Endothelial cell of umbilical vein (primary cell): ENCODE results near the gene IGSF6. TPM values are rescaled to one million over a fixed set of nuclear protein-coding genes. Genes with fewer than 3 reads are reported as not detected.

Source experiments
- BruUV-seq: library from RNA; stranded (reverse); fragments of 400-500 nt; replicated peaks from 2 replicates; lab custom pipeline; 2021; lab: Mats Ljungman, UMichigan
- CTCF ChIA-PET: fragments of 300-600, 350-600 bp; sonication (Branson Sonifier 250); formaldehyde crosslinking; loops from one replicate; lab custom pipeline; 2021; ENCODE audit warnings: antibody characterized with exemption, inconsistent platforms; lab: Charles Lee
- POLR2A ChIA-PET: fragments of 300-600, 350-600 bp; sonication (Branson Sonifier 250); formaldehyde crosslinking; loops from one replicate; lab custom pipeline; 2021; ENCODE audit warnings: antibody characterized with exemption, inconsistent platforms; lab: Charles Lee
- DNase-seq: peaks from one replicate; pipeline ENCODE4 v3.0.0-alpha.2; 2011; ENCODE audit warnings: low read depth, low spot score
- FAIRE-seq: peaks from 2 replicates; lab custom pipeline; 2011; peaks lifted over from hg19 to GRCh38; lab: Jason Lieb, UNC
- H2AFZ ChIP-seq: 2 replicates; pipeline ENCODE4 v1.6.0; 2012; ENCODE audit warnings: low read depth, low read length, control low read depth, inconsistent platforms
- H3K27ac ChIP-seq: 2 replicates; pipeline ENCODE4 v1.5.1; 2011; ENCODE audit warnings: low read depth, mild to moderate bottlenecking, control low read depth, low read length, moderate library complexity; ENCODE audit not compliant: insufficient read depth
- H3K27me3 ChIP-seq, 2 experiments: 2 replicates each; pipeline versions ENCODE4 v1.6.0 to v1.6.1; 2011; ENCODE audit warnings: low read length in 2 of 2, mixed read lengths in 1 of 2; ENCODE audit not compliant: control insufficient read depth in 2 of 2, insufficient read depth in 2 of 2
- H3K36me3 ChIP-seq, 2 experiments: 2 replicates in 1 of 2; 3 replicates in 1 of 2; pipeline ENCODE4 v1.5.1; 2011; ENCODE audit warnings: low read length in 2 of 2, mild to moderate bottlenecking in 1 of 2, moderate library complexity in 1 of 2; ENCODE audit not compliant: control insufficient read depth in 2 of 2, insufficient read depth in 2 of 2; ENCODE audit errors: extremely low read depth in 1 of 2
- H3K4me1 ChIP-seq: 3 replicates; pipeline ENCODE4 v1.5.1; 2011; ENCODE audit warnings: mild to moderate bottlenecking, low read length; ENCODE audit not compliant: control insufficient read depth, insufficient read depth; ENCODE audit errors: extremely low read depth
- H3K4me2 ChIP-seq: 2 replicates; pipeline ENCODE4 v1.6.1; 2011; ENCODE audit warnings: low read length, control low read depth, mixed read lengths; ENCODE audit not compliant: insufficient read depth
- H3K4me3 ChIP-seq, 3 experiments: fragments of 200-600 bp in 1 of 3; sonication (generic), shearing (Covaris generic) in 1 of 3; replicated peaks in 1 of 3; 2 replicates each; pipeline ENCODE4 v1.5.1; 2011 to 2016; ENCODE audit warnings: control low read depth in 3 of 3, low read length in 3 of 3, mild to moderate bottlenecking in 2 of 3, inconsistent platforms in 1 of 3, low read depth in 1 of 3, moderate library complexity in 1 of 3; ENCODE audit not compliant: insufficient read depth in 1 of 3
- H3K79me2 ChIP-seq: 2 replicates; pipeline ENCODE4 v1.6.0; 2012; ENCODE audit warnings: low read length, inconsistent platforms; ENCODE audit not compliant: control insufficient read depth, insufficient read depth
- H3K9ac ChIP-seq: replicated peaks from 2 replicates; pipeline ENCODE3; 2011; ENCODE audit warnings: low read length, control low read depth; ENCODE audit not compliant: insufficient read depth; ENCODE audit errors: extremely low read depth
- H3K9me1 ChIP-seq: replicated peaks from 3 replicates; pipeline ENCODE4 v1.6.0; 2011; ENCODE audit warnings: mild to moderate bottlenecking, low read length; ENCODE audit not compliant: control insufficient read depth, insufficient read depth; ENCODE audit errors: extremely low read depth
- H3K9me3 ChIP-seq: replicated peaks from 2 replicates; pipeline ENCODE4 v1.5.1; 2012; ENCODE audit warnings: low read length, inconsistent platforms; ENCODE audit not compliant: control insufficient read depth, insufficient read depth
- H4K20me1 ChIP-seq: replicated peaks from 2 replicates; pipeline ENCODE3; 2011; ENCODE audit warnings: mild to moderate bottlenecking, low read length; ENCODE audit not compliant: control insufficient read depth, insufficient read depth; ENCODE audit errors: extremely low read depth
- EZH2 ChIP-seq: IDR thresholded peaks from 2 replicates; pipeline ENCODE4 v1.6.1; 2012; ENCODE audit warnings: borderline replicate concordance, low read depth, mild to moderate bottlenecking, moderate library complexity, low read length, inconsistent platforms; ENCODE audit not compliant: severe bottlenecking
- FOS ChIP-seq: IDR thresholded peaks from 2 replicates; pipeline ENCODE4 v1.6.1; 2011; ENCODE audit warnings: mild to moderate bottlenecking, low read length, moderate library complexity, borderline replicate concordance; ENCODE audit not compliant: insufficient read depth
- GATA2 ChIP-seq: IDR thresholded peaks from 2 replicates; pipeline ENCODE4 v1.7.0; 2011; ENCODE audit warnings: low read depth, mild to moderate bottlenecking, moderate library complexity, mixed read lengths, low read length; ENCODE audit not compliant: insufficient read length, insufficient read depth
- JUN ChIP-seq: IDR thresholded peaks from 2 replicates; pipeline ENCODE4 v1.6.1; 2011; ENCODE audit warnings: borderline replicate concordance, low read depth; ENCODE audit not compliant: insufficient read length, insufficient read depth
- MYC ChIP-seq: IDR thresholded peaks from one replicate; pipeline ENCODE4 v1.6.1; 2011; ENCODE audit warnings: mild to moderate bottlenecking, low read depth, low read length
- POLR2A ChIP-seq: IDR thresholded peaks from 2 replicates; pipeline ENCODE4 v1.6.1; 2012; ENCODE audit warnings: low read depth, mild to moderate bottlenecking, control low read depth, low read length
- POLR2AphosphoS5 ChIP-seq: IDR thresholded peaks from 2 replicates; pipeline ENCODE4 v1.6.1; 2012; ENCODE audit warnings: low read depth, mild to moderate bottlenecking, control low read depth, low read length, moderate library complexity; ENCODE audit not compliant: insufficient read depth
- dilution Hi-C: fragments of 300-500 bp; cut with MboI; formaldehyde crosslinking; loops from one replicate; pipeline ENCODE4 v1.15.0; 2019; ENCODE audit warnings: low sequenced_read_pairs; ENCODE audit not compliant: extremely low pct_ligation_motif_present
- intact Hi-C: fragments of 100-400 bp; cut with micrococcal nuclease; formaldehyde crosslinking; loops from one replicate; pipeline ENCODE4 v1.10.0; 2022
- polyA plus RNA-seq, 4 experiments: library from polyadenylated mRNA; depleted of rRNA in 3 of 4; stranded (reverse) in 3 of 4; unstranded in 1 of 4; fragments of >200 nt; gene quantifications; 2 replicates each; pipeline versions ENCODE4 v1.2.1 to v1.2.3, GENCODE V29; 2011 to 2012; ENCODE audit warnings: missing spikeins in 1 of 4
- total RNA-seq: library from RNA; stranded (reverse); gene quantifications from 2 replicates; pipeline ENCODE4 v1.2.3, GENCODE V29; 2021
- TF ChIP-seq, protein P1 (sequence below), 2 donors: IDR thresholded peaks; 1 replicate in 1 of 2; 2 replicates in 1 of 2; pipeline ENCODE4 v1.5.1; 2011; ENCODE audit warnings: low read length in 2 of 2, mild to moderate bottlenecking in 2 of 2, moderate library complexity in 2 of 2, control low read depth in 1 of 2, inconsistent platforms in 1 of 2, low read depth in 1 of 2; ENCODE audit not compliant: insufficient read depth in 1 of 2; ENCODE audit errors: extremely low read depth in 1 of 2
- TF ChIP-seq, protein P2 (sequence below): IDR thresholded peaks from 2 replicates; pipeline ENCODE4 v1.6.1; 2011; ENCODE audit not compliant: insufficient read depth, insufficient read length

The IGSF6 gene
- total and polyA plus RNA-seq, 2 donors (not counting 3 experiments of a cell fraction or from before 2014, with no cell fraction given): not detected

DNA sequence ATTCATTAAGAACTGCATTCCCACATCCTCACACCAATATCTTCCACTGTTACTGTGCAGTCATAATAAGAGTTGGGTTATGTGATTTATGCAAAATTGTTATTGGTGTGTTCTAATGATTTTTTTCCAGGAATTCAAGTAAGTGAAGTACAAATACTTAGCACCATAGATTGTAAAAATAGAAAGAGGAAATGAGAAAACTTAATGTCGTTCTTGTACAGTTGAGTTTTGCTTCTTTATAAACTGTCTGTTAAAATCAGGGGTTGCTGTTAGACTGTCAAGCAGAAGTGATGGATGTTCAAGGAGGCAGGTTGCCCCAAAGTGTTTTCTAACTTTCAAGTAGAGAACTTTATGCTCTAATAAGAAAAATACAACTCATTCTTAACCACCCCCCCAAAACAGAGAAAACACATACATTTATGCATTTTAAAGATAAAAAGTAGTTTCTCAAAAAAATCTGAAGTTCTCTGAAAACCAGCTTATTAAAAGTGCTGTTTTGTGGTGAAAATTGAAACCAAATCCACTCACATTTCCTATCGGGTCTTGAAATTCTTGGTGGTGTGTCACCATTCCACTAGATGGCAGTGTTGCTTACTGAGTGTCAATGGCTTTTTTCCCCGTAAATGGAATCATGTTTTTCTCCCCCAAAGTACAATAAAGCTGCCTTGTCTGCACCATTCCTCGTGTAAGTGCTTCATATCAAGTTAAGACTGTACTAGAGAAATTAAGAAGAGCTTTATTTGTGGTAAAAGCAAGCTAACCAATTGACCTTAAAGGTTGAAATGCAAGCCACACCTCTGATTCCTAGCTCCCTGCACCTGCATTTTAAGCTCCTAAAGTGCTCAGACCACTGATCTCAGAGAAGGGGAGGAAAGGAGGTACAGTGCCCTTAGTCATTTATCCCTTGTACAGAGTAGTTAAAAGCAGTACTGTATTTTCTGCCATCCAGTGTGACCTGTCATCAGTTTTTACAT is 4.7 kb upstream of the IGSF6 start:
- Histone ChIP-seq H3K4me1 (peaks cover 6% of the 10 kb centered on the region), H2AFZ (no peak overlapping the region), H3K9me1 (no peaks in the 10 kb centered on the region), H4K20me1 (no peaks in the 10 kb centered on the region), H3K4me3 (no peak overlapping the region), H3K9me3 (no peaks in the 10 kb centered on the region), H3K4me2 (no peak overlapping the region), H3K27ac (no peak overlapping the region), H3K27me3 (no peaks in the 10 kb centered on the region), H3K79me2 (no peaks in the 10 kb centered on the region), H3K36me3 (peaks cover 2% of the 10 kb centered on the region in 2 experiments), H3K9ac (no peak overlapping the region)
- DNase-seq (peak; percentile 63), FAIRE-seq (peak; percentile 77)
- dilution Hi-C loops (no loop called here), intact Hi-C loops (loop anchor here (1.0 kb wide), 2 partner anchors 51 to 73 kb away; no protein-coding TSS in a partner anchor)
- ChIA-PET POLR2A (no interaction called here), CTCF (interaction anchor here (0.6 to 1.6 kb wide), 45 partner anchors 8 to 532 kb away, joined by 3 to 32 read pairs (median 5); no protein-coding TSS in a partner anchor)
- TF ChIP-seq, protein P1, sequence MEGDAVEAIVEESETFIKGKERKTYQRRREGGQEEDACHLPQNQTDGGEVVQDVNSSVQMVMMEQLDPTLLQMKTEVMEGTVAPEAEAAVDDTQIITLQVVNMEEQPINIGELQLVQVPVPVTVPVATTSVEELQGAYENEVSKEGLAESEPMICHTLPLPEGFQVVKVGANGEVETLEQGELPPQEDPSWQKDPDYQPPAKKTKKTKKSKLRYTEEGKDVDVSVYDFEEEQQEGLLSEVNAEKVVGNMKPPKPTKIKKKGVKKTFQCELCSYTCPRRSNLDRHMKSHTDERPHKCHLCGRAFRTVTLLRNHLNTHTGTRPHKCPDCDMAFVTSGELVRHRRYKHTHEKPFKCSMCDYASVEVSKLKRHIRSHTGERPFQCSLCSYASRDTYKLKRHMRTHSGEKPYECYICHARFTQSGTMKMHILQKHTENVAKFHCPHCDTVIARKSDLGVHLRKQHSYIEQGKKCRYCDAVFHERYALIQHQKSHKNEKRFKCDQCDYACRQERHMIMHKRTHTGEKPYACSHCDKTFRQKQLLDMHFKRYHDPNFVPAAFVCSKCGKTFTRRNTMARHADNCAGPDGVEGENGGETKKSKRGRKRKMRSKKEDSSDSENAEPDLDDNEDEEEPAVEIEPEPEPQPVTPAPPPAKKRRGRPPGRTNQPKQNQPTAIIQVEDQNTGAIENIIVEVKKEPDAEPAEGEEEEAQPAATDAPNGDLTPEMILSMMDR (IDR thresholded peaks at IDR 0.05; ENCODE audit: extremely low read depth in 1 of 2, insufficient read depth in 1 of 2, low read depth in 1 of 2, low read length in 2 of 2): peak; percentile 69 to 71
- no peak for TF ChIP-seq POLR2A
- BruUV-seq: no TSS peak

DNA sequence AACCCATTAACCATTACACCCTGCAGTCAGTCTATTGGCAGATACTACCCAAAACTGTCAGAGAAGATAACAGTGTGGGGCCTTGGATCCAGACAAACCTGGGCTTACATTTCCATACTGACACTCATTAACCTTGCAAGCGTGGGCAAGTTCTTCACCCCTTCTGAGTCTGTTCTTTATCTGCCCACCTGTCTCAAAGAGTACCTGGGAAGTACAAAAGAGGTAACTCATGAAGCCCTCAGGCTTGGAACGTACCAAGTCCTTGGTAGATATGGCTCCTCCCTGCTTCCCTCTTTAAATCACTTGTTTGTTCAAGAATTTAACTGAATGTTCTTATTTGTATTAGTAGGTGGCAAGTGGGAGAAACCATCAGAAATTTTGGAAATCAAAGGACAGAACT is 2.5 kb upstream of the IGSF6 start:
- no peak overlapping the region for H3K4me3 ChIP-seq
- H3K27me3 ChIP-seq: no peaks in the 10 kb centered on the region
- H2AFZ ChIP-seq: no peak overlapping the region
- TF ChIP-seq, protein P2, sequence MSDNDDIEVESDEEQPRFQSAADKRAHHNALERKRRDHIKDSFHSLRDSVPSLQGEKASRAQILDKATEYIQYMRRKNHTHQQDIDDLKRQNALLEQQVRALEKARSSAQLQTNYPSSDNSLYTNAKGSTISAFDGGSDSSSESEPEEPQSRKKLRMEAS: no peak
- TF ChIP-seq POLR2A: no peak
- TF ChIP-seq JUN: no peak
- TF ChIP-seq, protein P1 (IDR thresholded peaks at IDR 0.05; ENCODE audit: extremely low read depth in 1 of 2, insufficient read depth in 1 of 2, low read depth in 1 of 2, low read length in 2 of 2): no peak
- TF ChIP-seq POLR2AphosphoS5: no peak
- no peak for TF ChIP-seq MYC
- no peak for TF ChIP-seq GATA2
- no peak for TF ChIP-seq FOS
- no peak for TF ChIP-seq EZH2
- H3K9ac ChIP-seq: no peak overlapping the region
- ChIA-PET CTCF (interaction anchor here (1.0 kb wide), 1 partner anchor 9 kb away, joined by 7 read pairs; no protein-coding TSS in a partner anchor), POLR2A (no interaction called here)
- FAIRE-seq (no peak), DNase-seq (no peak)
- peaks cover 6% of the 10 kb centered on the region for H3K4me1 ChIP-seq
- H3K9me3 ChIP-seq: no peaks in the 10 kb centered on the region
- H3K27ac ChIP-seq: no peak overlapping the region
- no peaks in the 10 kb centered on the region for H4K20me1 ChIP-seq
- no peak overlapping the region for H3K4me2 ChIP-seq
- no TSS peak for BruUV-seq
- dilution Hi-C loops: no loop called here
- peaks cover 2% of the 10 kb centered on the region in 2 experiments for H3K36me3 ChIP-seq
- intact Hi-C loops: no loop called here
- H3K79me2 ChIP-seq: peaks cover 2% of the 10 kb centered on the region
- H3K9me1 ChIP-seq: no peaks in the 10 kb centered on the region
